ENCODE data around the gene PPFIBP1.

- no peak for TF ChIP-seq CTCF (IDR thresholded peaks at IDR 0.05; ENCODE audit: low read depth, low read length)
- TF ChIP-seq EZH2phosphoT487 (IDR thresholded peaks at IDR 0.05; ENCODE audit: low read depth), result no peak
Observed at GRCh38 chr12:27682534-27682933, 158.5 kb downstream of the PPFIBP1 start.

Measured in OCI-LY3 (cell line).